GM13976 (cell line): ENCODE results near the gene LTA.
A peak's percentile ranks its signal among the peaks of the same experiment; 100 is the strongest.

ENCODE experiments used
- DNase-seq: peaks from one replicate; pipeline ENCODE4 v3.0.0; 2012; ENCODE audit warnings: low spot score
- in situ Hi-C: fragments of 300-500 bp; cut with MboI; formaldehyde crosslinking; loops from one replicate; pipeline ENCODE4 v1.12.0; 2022; ENCODE audit warnings: low sequenced_read_pairs, mixed read lengths, inconsistent platforms; ENCODE audit not compliant: unreplicated experiment
- TF ChIP-seq, protein P1 (sequence below): IDR thresholded peaks from 2 replicates; pipeline ENCODE4 v1.5.1; 2012; ENCODE audit warnings: borderline replicate concordance, mild to moderate bottlenecking; ENCODE audit not compliant: insufficient read depth; ENCODE audit errors: extremely low read depth, missing control alignments, control extremely low read depth

LTA gene

DNA sequence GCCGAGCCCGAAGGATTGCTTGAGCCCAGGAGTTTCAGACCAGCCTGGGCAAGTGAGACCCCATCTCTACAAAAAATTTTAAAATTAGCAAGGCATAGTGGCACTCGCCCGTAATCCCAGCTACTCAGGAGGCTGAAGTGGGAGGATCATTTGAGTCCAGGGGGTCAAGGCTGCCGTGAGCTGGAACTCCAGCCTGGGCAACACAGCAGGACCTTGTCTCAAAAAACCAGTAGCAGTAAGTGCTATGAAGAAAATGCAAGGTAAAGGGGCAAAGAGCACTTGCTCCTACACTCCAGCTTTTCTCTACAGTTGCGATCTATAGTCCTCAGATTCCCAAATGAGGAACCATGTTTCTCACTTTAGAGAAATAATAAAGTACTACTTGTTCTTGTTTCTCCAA is 28.4 kb upstream of the LTA start:
- DNase-seq = no peak
- in situ Hi-C loops = no loop called here
- TF ChIP-seq, protein P1, sequence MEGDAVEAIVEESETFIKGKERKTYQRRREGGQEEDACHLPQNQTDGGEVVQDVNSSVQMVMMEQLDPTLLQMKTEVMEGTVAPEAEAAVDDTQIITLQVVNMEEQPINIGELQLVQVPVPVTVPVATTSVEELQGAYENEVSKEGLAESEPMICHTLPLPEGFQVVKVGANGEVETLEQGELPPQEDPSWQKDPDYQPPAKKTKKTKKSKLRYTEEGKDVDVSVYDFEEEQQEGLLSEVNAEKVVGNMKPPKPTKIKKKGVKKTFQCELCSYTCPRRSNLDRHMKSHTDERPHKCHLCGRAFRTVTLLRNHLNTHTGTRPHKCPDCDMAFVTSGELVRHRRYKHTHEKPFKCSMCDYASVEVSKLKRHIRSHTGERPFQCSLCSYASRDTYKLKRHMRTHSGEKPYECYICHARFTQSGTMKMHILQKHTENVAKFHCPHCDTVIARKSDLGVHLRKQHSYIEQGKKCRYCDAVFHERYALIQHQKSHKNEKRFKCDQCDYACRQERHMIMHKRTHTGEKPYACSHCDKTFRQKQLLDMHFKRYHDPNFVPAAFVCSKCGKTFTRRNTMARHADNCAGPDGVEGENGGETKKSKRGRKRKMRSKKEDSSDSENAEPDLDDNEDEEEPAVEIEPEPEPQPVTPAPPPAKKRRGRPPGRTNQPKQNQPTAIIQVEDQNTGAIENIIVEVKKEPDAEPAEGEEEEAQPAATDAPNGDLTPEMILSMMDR = no peak

DNA sequence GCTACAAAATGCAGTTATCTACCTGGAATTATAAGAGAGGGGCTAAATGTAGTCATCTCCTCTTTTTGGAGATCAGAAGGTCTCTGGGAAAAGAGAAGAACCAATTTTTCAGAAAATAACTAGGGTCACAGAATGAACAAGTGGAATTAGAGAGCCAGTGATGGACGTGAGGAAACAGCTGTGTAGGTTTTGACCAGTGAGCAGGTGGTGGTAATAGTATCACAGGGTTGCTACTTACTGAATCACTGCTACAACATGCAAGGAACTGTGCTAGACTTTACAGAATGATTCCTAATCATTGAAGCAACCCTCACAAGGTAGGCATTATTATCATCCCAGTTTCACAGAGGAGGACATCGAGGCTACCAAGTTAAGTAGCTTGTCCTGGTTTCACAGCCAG is 27.4 kb upstream of the LTA start:
- no peak for DNase-seq
- in situ Hi-C loops = loop anchor here (5.0 kb wide), 1 partner anchor 53 kb away; no protein-coding TSS in a partner anchor
- TF ChIP-seq, protein P1 = no peak

DNA sequence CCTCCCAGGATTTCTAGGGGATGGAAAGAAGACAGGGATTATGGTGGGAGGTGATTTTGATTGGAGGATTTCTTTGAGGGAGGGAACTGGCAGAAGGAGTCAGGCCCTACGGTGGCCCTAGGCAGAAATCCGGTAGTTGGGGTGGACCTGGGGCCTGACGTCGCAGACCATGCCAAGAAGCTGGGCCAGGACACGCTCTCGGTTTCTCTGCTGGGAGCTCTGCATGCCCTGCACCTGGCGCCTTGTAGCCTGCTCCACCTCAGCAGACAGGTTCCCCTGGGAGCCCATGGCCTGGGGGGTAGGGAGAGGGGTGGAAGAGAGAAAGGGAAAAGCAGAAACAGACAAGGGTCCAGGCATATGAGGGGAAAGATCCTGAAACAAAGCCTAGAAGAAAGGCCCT is 26.8 kb upstream of the LTA start:
- no peak for DNase-seq
- TF ChIP-seq, protein P1 = no peak
- in situ Hi-C loops = loop anchor here (5.0 kb wide), 1 partner anchor 52 kb away; no protein-coding TSS in a partner anchor

DNA sequence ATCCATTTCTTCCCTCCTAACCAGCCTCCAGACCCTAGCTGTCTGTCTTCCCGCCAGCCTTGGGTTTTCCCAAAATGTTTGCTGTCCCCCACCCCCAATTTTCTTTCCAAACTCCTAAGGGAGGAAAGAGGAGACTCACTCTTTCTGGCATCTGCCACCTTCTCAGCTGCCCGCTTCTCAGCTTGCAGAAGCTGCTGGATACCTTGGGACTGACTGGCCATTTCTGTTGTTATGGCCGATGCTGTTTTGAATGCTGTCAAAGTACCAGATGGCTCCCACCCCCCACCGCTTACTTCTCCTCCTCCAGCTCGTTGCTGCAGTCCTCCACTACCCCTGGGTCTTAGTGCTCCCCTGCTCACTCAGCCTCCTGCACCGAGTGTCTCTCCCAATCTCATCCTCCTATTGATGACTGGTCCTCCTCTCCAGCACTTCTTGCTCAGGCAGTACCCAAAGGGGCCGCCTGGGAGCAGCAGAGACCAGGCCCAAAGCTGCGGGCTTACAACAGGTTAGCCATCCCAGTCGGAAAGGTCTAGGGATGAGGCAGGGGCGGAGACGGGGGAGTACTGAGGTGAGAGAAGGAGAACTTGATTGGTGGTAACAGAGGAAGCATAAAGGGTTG is 25.6 kb upstream of the LTA start, which contains the start of gene ATP6V1G2:
TSS of gene ATP6V1G2 (minus strand) at position 270 of the 619 bp plus-strand sequence. CDS start at position 221, 49 bp downstream.
- DNase-seq = peak; percentile 74
- TF ChIP-seq, protein P1 = peak; percentile 97
- in situ Hi-C loops = loop anchor here (5.0 kb wide), 1 partner anchor 51 kb away; no protein-coding TSS in a partner anchor

DNA sequence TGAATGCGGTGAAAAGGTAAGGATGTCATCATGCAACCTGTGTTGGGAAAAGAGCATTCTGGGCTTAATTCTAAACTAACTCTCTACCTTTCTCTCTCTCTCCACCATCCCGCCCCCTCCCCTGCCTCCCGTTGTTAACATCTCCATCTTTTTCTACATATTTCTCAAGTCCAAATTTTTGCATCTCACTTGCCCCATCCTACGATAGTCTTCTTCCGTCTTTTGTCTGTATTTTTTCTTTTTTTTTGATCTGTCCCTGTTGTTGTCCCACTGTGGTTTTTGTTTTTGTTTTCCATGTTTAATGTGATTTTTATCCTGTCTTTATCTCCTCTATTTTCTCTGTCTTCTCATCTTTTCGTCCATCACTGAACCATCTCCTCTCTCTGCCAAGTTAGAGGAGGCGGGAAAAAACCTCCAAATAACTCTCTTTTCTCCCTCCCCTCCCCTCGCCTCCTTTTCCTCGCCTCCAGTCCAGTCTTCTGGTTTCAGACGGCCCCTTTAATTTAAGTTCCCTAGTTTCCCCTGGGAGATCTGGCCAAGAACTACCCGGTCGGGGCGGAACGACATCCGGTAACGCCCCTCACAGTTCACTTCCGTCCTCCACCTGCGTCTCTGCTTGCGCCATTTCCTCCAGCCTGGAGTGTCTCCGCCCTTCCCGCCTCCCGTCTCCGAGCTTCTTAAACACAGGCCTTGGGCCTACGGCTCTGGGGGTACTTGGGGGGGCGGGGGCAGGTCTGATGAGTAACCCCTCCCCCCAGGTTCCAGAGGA is 24.9 kb upstream of the LTA start, which contains the start of gene NFKBIL1:
TSS of gene NFKBIL1 (plus strand) at position 651 of the 769 bp plus-strand sequence. CDS start at position 738, 87 bp downstream.
- peak; percentile 90 for DNase-seq
- TF ChIP-seq, protein P1 = no peak
- in situ Hi-C loops = loop anchor here (5.0 kb wide), 1 partner anchor 50 kb away; no protein-coding TSS in a partner anchor

DNA sequence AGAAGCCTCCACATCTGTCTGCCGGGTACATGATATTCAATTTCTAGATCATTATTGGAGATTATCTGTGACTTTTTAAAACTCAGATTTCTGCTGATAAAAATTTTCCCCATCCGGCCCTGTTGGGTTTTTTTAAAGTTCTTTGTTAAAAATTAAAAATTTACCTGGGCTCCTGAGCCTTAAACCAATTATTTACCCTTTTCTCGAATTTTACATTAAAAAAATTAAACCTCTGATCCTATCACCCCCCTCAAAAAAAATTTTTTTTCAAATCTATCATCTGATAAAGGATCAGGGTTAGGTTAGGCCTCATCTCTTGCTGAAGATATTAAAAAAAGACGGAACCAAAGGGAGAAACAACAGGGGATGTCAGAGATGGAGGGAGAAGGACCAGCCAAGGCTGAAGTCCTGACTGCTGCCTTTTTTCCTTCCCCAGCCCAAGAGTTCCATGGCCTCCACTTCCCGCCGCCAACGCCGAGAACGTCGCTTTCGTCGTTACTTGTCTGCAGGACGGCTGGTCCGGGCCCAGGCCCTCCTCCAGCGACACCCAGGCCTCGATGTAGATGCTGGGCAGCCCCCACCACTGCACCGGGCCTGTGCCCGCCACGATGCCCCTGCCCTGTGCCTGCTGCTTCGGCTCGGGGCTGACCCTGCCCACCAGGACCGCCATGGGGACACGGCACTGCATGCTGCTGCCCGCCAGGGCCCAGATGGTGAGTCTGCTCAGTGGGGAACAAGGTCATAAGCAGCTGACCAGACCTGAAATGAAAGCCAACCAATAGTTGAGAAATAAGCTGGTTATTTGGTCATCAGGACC is 24.2 kb upstream of the LTA start:
- in situ Hi-C loops = loop anchor here (5.0 kb wide), 1 partner anchor 49 kb away; no protein-coding TSS in a partner anchor
- no peak for DNase-seq
- TF ChIP-seq, protein P1 = no peak
